Body of pancreas (tissue), 4 donors: ENCODE measurements around the gene TFCP2L1.

ENCODE experiments used
- POLR2A ChIP-seq, 3 donors: fragments of 450-650 bp; IDR thresholded peaks; one replicate each; pipeline ENCODE4 v1.6.1; 2016; ENCODE audit warnings: antibody characterized with exemption in 3 of 3, mild to moderate bottlenecking in 2 of 3
- TF ChIP-seq, protein P1 (sequence below), 7 experiments: fragments of 450-650 bp in 4 of 7; fragments of 200-600 bp in 3 of 7; sonication (generic) in 3 of 7; IDR thresholded peaks; one replicate each; pipeline ENCODE4 v1.5.1; 2016 to 2019; ENCODE audit warnings: antibody characterized with exemption in 7 of 7

DNA sequence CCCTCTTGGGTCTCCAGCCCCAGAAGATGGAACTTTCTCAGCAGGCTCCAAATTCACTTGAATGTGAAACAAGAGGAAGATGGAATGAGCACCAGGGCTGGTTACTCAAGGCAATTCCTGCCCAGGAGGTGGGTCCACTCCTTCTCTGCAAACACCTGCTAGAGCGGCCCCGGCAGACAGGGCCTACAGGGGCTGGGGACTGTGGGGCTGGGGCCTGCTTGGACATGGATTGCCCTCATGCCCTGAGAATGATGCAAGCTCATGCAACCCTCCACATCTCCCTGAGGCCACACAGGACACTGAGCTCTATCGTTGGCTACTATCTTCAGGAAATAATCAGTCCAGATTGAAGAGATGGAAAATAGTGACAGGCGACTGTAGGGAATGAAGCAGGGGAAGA lies 39.1 kb downstream of the TFCP2L1 start:
- TF ChIP-seq POLR2A (IDR thresholded peaks at IDR 0.05): no peak
- TF ChIP-seq, protein P1, sequence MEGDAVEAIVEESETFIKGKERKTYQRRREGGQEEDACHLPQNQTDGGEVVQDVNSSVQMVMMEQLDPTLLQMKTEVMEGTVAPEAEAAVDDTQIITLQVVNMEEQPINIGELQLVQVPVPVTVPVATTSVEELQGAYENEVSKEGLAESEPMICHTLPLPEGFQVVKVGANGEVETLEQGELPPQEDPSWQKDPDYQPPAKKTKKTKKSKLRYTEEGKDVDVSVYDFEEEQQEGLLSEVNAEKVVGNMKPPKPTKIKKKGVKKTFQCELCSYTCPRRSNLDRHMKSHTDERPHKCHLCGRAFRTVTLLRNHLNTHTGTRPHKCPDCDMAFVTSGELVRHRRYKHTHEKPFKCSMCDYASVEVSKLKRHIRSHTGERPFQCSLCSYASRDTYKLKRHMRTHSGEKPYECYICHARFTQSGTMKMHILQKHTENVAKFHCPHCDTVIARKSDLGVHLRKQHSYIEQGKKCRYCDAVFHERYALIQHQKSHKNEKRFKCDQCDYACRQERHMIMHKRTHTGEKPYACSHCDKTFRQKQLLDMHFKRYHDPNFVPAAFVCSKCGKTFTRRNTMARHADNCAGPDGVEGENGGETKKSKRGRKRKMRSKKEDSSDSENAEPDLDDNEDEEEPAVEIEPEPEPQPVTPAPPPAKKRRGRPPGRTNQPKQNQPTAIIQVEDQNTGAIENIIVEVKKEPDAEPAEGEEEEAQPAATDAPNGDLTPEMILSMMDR (IDR thresholded peaks at IDR 0.05): no peak
